Gastroesophageal sphincter (tissue), 3 donors: Measurements from ENCODE around the gene TRUB2.

Source experiments
- CTCF ChIP-seq, 4 experiments: fragments of 200-600 bp in 2 of 4; fragments of 450-650 bp in 2 of 4; sonication (generic) in 1 of 4; IDR thresholded peaks; one replicate each; pipeline ENCODE4 v1.5.1; 2017 to 2019; ENCODE audit warnings: antibody characterized with exemption in 4 of 4, mild to moderate bottlenecking in 2 of 4, moderate library complexity in 2 of 4
- POLR2A ChIP-seq, 2 donors: fragments of 450-650 bp; IDR thresholded peaks; one replicate each; pipeline ENCODE4 v1.6.1; 2017; ENCODE audit warnings: antibody characterized with exemption in 2 of 2, mild to moderate bottlenecking in 2 of 2, moderate library complexity in 1 of 2

DNA sequence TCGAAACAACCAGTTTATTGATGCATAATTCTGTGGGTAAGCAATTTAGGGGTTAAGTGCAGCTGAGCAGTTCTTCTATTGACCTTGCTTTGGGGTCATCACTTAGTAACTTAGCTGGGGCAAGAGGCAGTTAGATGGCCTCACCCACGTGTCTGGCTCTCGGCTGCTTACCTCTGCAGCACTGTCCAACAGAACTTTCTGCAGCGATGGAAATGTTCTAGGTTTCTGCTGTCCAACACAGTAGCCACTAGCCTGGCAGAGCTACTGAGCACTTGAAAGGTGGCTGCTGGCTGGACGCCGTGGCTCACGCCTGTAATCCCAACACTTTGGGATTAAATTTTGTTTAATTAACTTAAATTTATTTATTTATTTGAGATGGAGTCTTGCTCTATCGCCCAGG is 35.8 kb upstream of the TRUB2 start:
- TF ChIP-seq CTCF (IDR thresholded peaks at IDR 0.05) (no peak), POLR2A (IDR thresholded peaks at IDR 0.05) (no peak)
